H1 (cell line): Measurements from ENCODE around the gene CDC40. TPM values are rescaled to one million over a fixed set of nuclear protein-coding genes. Genes with fewer than 3 reads are reported as not detected.

ENCODE experiments used
- CTCF ChIA-PET: fragments of 300-600 bp; sonication (Branson Sonifier 250); formaldehyde crosslinking; loops from one replicate; lab custom pipeline; 2021; ENCODE audit not compliant: partially characterized antibody; lab: Charles Lee
- POLR2A ChIA-PET: fragments of 300-600 bp; sonication (Branson Sonifier 250); formaldehyde crosslinking; loops from one replicate; lab custom pipeline; 2021; ENCODE audit warnings: inconsistent platforms; ENCODE audit not compliant: partially characterized antibody; lab: Charles Lee
- DNase-seq, 2 experiments: peaks; one replicate each; pipeline versions ENCODE4 v3.0.0 to v3.0.0-alpha.2; 2010 to 2022; ENCODE audit warnings: low spot score in 2 of 2, low read depth in 1 of 2, mixed read lengths in 1 of 2
- FAIRE-seq: peaks from 2 replicates; lab custom pipeline; 2011; peaks lifted over from hg19 to GRCh38; lab: Jason Lieb, UNC
- H2AFZ ChIP-seq: 2 replicates; pipeline ENCODE4 v1.8.1; 2012; ENCODE audit warnings: low read length, inconsistent platforms
- H2AK5ac ChIP-seq: 2 replicates; pipeline ENCODE4 v1.6.1; 2013; ENCODE audit warnings: low read depth, low read length
- H2BK120ac ChIP-seq: replicated peaks from 2 replicates; pipeline ENCODE3; 2013; ENCODE audit warnings: low read depth, low read length, inconsistent platforms
- H2BK12ac ChIP-seq: 2 replicates; pipeline ENCODE4 v1.6.1; 2013; ENCODE audit warnings: low read depth, low read length
- H2BK15ac ChIP-seq: 2 replicates; pipeline ENCODE4 v1.6.1; 2013; ENCODE audit warnings: low read length
- H2BK20ac ChIP-seq: 2 replicates; pipeline ENCODE4 v1.6.1; 2013; ENCODE audit warnings: low read length
- H2BK5ac ChIP-seq: 2 replicates; pipeline ENCODE4 v1.6.1; 2013; ENCODE audit warnings: low read depth, low read length
- H3K14ac ChIP-seq: 2 replicates; pipeline ENCODE4 v1.6.1; 2013; ENCODE audit warnings: inconsistent platforms; ENCODE audit not compliant: insufficient read length
- H3K18ac ChIP-seq: 2 replicates; pipeline ENCODE4 v1.6.1; 2013; ENCODE audit warnings: low read length; ENCODE audit errors: extremely low read depth
- H3K23ac ChIP-seq: 2 replicates; pipeline ENCODE4 v1.6.1; 2013; ENCODE audit warnings: inconsistent platforms; ENCODE audit not compliant: insufficient read length
- H3K23me2 ChIP-seq: 2 replicates; pipeline ENCODE4 v1.6.1; 2013; ENCODE audit warnings: low read depth, low read length
- H3K27ac ChIP-seq: 2 replicates; pipeline ENCODE4 v1.6.1; 2011; ENCODE audit warnings: low read depth, low read length, inconsistent platforms
- H3K27me3 ChIP-seq, 4 experiments: replicated peaks in 1 of 4; 1 replicate in 1 of 4; 2 replicates in 3 of 4; pipeline versions ENCODE4 v1.6.1 to v1.8.1; 2011 to 2013; ENCODE audit warnings: low read length in 3 of 4, mild to moderate bottlenecking in 3 of 4, inconsistent platforms in 2 of 4, mixed read lengths in 2 of 4, moderate library complexity in 1 of 4; ENCODE audit not compliant: control insufficient read depth in 3 of 4, insufficient read depth in 3 of 4; ENCODE audit errors: extremely low read depth in 1 of 4
- H3K36me3 ChIP-seq, 4 experiments: 2 replicates each; pipeline versions ENCODE4 v1.6.1 to v1.8.1; 2011 to 2013; ENCODE audit warnings: mild to moderate bottlenecking in 4 of 4, low read length in 3 of 4, moderate library complexity in 2 of 4, control low read depth in 1 of 4, inconsistent platforms in 1 of 4; ENCODE audit not compliant: insufficient read depth in 4 of 4, control insufficient read depth in 2 of 4
- H3K4ac ChIP-seq: replicated peaks from 2 replicates; pipeline ENCODE3; 2013; ENCODE audit warnings: low read length, low read depth, mixed read lengths, inconsistent platforms; ENCODE audit not compliant: insufficient read length
- H3K4me1 ChIP-seq, 4 experiments: replicated peaks in 1 of 4; 1 replicate in 1 of 4; 2 replicates in 3 of 4; pipeline versions ENCODE4 v1.6.1 to v1.8.1; 2011 to 2013; ENCODE audit warnings: low read length in 3 of 4, inconsistent platforms in 2 of 4, mixed read lengths in 1 of 4; ENCODE audit not compliant: insufficient read depth in 4 of 4, control insufficient read depth in 3 of 4
- H3K4me2 ChIP-seq, 2 experiments: 2 replicates each; pipeline versions ENCODE4 v1.6.1 to v1.8.1; 2011 to 2013; ENCODE audit warnings: low read depth in 2 of 2, low read length in 2 of 2, control low read depth in 1 of 2, inconsistent platforms in 1 of 2, mild to moderate bottlenecking in 1 of 2; ENCODE audit not compliant: insufficient read depth in 1 of 2
- H3K4me3 ChIP-seq, 4 experiments: fragments of 200-600, 300-600 bp in 1 of 4; sonication (generic), shearing (Covaris generic), sonication (Bioruptor Twin) in 1 of 4; 2 replicates each; pipeline versions ENCODE4 v1.5.1 to v1.8.1; 2011 to 2016; ENCODE audit warnings: low read length in 4 of 4, low read depth in 3 of 4, control low read depth in 2 of 4, inconsistent platforms in 2 of 4, mild to moderate bottlenecking in 2 of 4, mixed read lengths in 1 of 4, moderate library complexity in 1 of 4; ENCODE audit not compliant: insufficient read depth in 2 of 4; ENCODE audit errors: extremely low read depth in 1 of 4
- H3K56ac ChIP-seq: replicated peaks from 2 replicates; pipeline ENCODE3; 2013; ENCODE audit warnings: low read depth, mild to moderate bottlenecking, mixed read lengths, low read length, inconsistent platforms; ENCODE audit not compliant: insufficient read length
- H3K79me1 ChIP-seq: 2 replicates; pipeline ENCODE4 v1.6.1; 2013; ENCODE audit warnings: low read depth, low read length, control low read depth
- H3K79me2 ChIP-seq, 2 experiments: 2 replicates each; pipeline versions ENCODE4 v1.6.1 to v1.8.1; 2012 to 2013; ENCODE audit warnings: low read length in 2 of 2, mild to moderate bottlenecking in 2 of 2, inconsistent platforms in 1 of 2; ENCODE audit not compliant: insufficient read depth in 2 of 2, control insufficient read depth in 1 of 2
- H3K9ac ChIP-seq, 4 experiments: replicated peaks in 1 of 4; 1 replicate in 1 of 4; 2 replicates in 3 of 4; pipeline versions ENCODE4 v1.6.1 to v1.8.1; 2011 to 2013; ENCODE audit warnings: low read depth in 3 of 4, low read length in 3 of 4, control low read depth in 2 of 4, mild to moderate bottlenecking in 2 of 4, moderate library complexity in 2 of 4, inconsistent platforms in 1 of 4; ENCODE audit errors: extremely low read depth in 1 of 4
- H3K9me3 ChIP-seq, 2 experiments: 2 replicates each; pipeline versions ENCODE4 v1.6.1 to v1.8.1; 2012 to 2013; ENCODE audit warnings: mild to moderate bottlenecking in 2 of 2, moderate library complexity in 2 of 2, control low read depth in 1 of 2, inconsistent platforms in 1 of 2, low read depth in 1 of 2, low read length in 1 of 2, mixed read lengths in 1 of 2; ENCODE audit not compliant: insufficient read depth in 2 of 2
- H4K20me1 ChIP-seq, 2 experiments: replicated peaks in 1 of 2; 2 replicates each; pipeline versions ENCODE3 to v1.8.1; 2011 to 2013; ENCODE audit warnings: inconsistent platforms in 2 of 2, low read length in 2 of 2, mild to moderate bottlenecking in 1 of 2; ENCODE audit not compliant: insufficient read depth in 2 of 2, control insufficient read depth in 1 of 2
- H4K5ac ChIP-seq: 2 replicates; pipeline ENCODE4 v1.6.1; 2013; ENCODE audit warnings: low read length, low read depth, mixed read lengths, inconsistent platforms; ENCODE audit not compliant: insufficient read length
- H4K8ac ChIP-seq: 2 replicates; pipeline ENCODE4 v1.8.0; 2013; ENCODE audit warnings: mild to moderate bottlenecking, moderate library complexity, low read length, inconsistent platforms; ENCODE audit not compliant: insufficient read depth; ENCODE audit errors: extremely low read depth
- H4K91ac ChIP-seq: replicated peaks from 2 replicates; pipeline ENCODE3; 2013; ENCODE audit warnings: low read length, mixed read lengths, inconsistent platforms; ENCODE audit not compliant: insufficient read length
- ASH2L ChIP-seq: fragments of 200-600, 300-600 bp; sonication (generic); IDR thresholded peaks from one replicate; pipeline ENCODE4 v1.7.1; 2017; ENCODE audit warnings: low read length
- ATF3 ChIP-seq: IDR thresholded peaks from 2 replicates; pipeline ENCODE4 v1.6.1; 2011; ENCODE audit warnings: low read depth, mild to moderate bottlenecking, low read length; ENCODE audit not compliant: insufficient read depth
- BACH1 ChIP-seq: IDR thresholded peaks from 2 replicates; pipeline ENCODE4 v1.6.1; 2012; ENCODE audit warnings: low read length, improper control_type of control experiment
- BCL11A ChIP-seq, 2 experiments: IDR thresholded peaks; one replicate each; pipeline ENCODE4 v1.6.1; 2011; ENCODE audit warnings: low read depth in 2 of 2, low read length in 2 of 2, mild to moderate bottlenecking in 2 of 2
- CBX8 ChIP-seq: fragments of 300-800, 300-1000 bp; sonication (generic); IDR thresholded peaks from 2 replicates; pipeline ENCODE4 v1.7.1; 2016; ENCODE audit warnings: low read depth, low read length, borderline replicate concordance
- CHD1 ChIP-seq: IDR thresholded peaks from 2 replicates; pipeline ENCODE4 v1.6.1; 2012; ENCODE audit warnings: low read depth, low read length, improper control_type of control experiment
- GABPA ChIP-seq: IDR thresholded peaks from 2 replicates; pipeline ENCODE4 v1.6.1; 2011; ENCODE audit warnings: mild to moderate bottlenecking, low read length, moderate library complexity, borderline replicate concordance; ENCODE audit not compliant: insufficient read depth
- POLR2AphosphoS5 ChIP-seq: IDR thresholded peaks from 2 replicates; pipeline ENCODE4 v1.6.1; 2011; ENCODE audit warnings: low read depth, low read length
- RAD21 ChIP-seq, 2 experiments: IDR thresholded peaks in 1 of 2; conservative IDR thresholded peaks in 1 of 2; 2 replicates each; pipeline ENCODE4 v1.6.1; 2011; ENCODE audit warnings: low read depth in 2 of 2, low read length in 2 of 2, improper control_type of control experiment in 1 of 2, inconsistent platforms in 1 of 2, mild to moderate bottlenecking in 1 of 2, moderate library complexity in 1 of 2
- SIN3A ChIP-seq, 2 experiments: IDR thresholded peaks in 1 of 2; conservative IDR thresholded peaks in 1 of 2; 2 replicates each; pipeline ENCODE4 v1.6.1; 2011 to 2012; ENCODE audit warnings: low read length in 2 of 2, improper control_type of control experiment in 1 of 2, low read depth in 1 of 2, mild to moderate bottlenecking in 1 of 2
- SIX5 ChIP-seq: IDR thresholded peaks from 2 replicates; pipeline ENCODE4 v1.6.1; 2011; ENCODE audit warnings: mild to moderate bottlenecking, low read depth, low read length
- SP2 ChIP-seq: IDR thresholded peaks from 2 replicates; pipeline ENCODE4 v1.6.1; 2012; ENCODE audit warnings: mild to moderate bottlenecking, low read length, inconsistent platforms
- SUZ12 ChIP-seq: fragments of 200-600 bp; sonication (generic); IDR thresholded peaks from 2 replicates; pipeline ENCODE4 v1.6.1; 2012; ENCODE audit warnings: mild to moderate bottlenecking, inconsistent platforms, low read length, moderate library complexity, mixed read lengths
- WGBS, 2 experiments: shearing (Covaris generic) in 1 of 2; methylation state at CpG; one replicate each; pipeline versions ENCODE4 v1.1.6 to v1.1.7; 2013 to 2015; ENCODE audit warnings: low lambda C conversion rate in 2 of 2, mixed read lengths in 2 of 2, inconsistent platforms in 1 of 2, low coverage in 1 of 2, missing lambda C conversion rate in 1 of 2; ENCODE audit not compliant: insufficient replicate concordance in 2 of 2, insufficient coverage in 1 of 2, insufficient read length in 1 of 2; ENCODE audit errors: extremely low coverage in 1 of 2, missing lambda C conversion rate in 1 of 2; 5-methylcytosine and 5-hydroxymethylcytosine counted together
- polyA plus RNA-seq, 7 experiments: library from polyadenylated mRNA; depleted of rRNA in 3 of 7; stranded (reverse) in 5 of 7; unstranded in 2 of 7; fragments of >200 nt in 5 of 7; fragments of 200-250 nt in 2 of 7; gene quantifications; 1 replicate in 5 of 7; 2 replicates in 1 of 7; 4 replicates in 1 of 7; pipeline versions ENCODE4 v1.2.1 to v1.2.3, GENCODE V29; 2011 to 2013; ENCODE audit warnings: missing spikeins in 2 of 7, mixed read lengths in 2 of 7
- total RNA-seq: library from RNA; stranded (reverse); fragmentation: NEBNext Ultra II Directional; extraction: Animal tissue kit (Norgen Biotek cat#: 25700); gene quantifications from 2 replicates; pipeline ENCODE4 v1.2.1, GENCODE V29; 2021

The CDC40 gene
- total and polyA plus RNA-seq, 2 of the 8 experiments (the other 6 are each of a cell fraction or from before 2014, with no cell fraction given) = 7.3 to 27.2 TPM

- no peak overlapping the region for H2BK20ac ChIP-seq
- 0 out of 2 replicates have a peak, but pooled peaks cover 8% of the 10 kb centered on the region for H3K79me1 ChIP-seq
- no peak overlapping the region for H3K14ac ChIP-seq
- no peak overlapping the region for H3K23ac ChIP-seq
- DNase-seq (no peak), FAIRE-seq (no peak)
- H3K27ac ChIP-seq = no peak overlapping the region
- no peak overlapping the region for H3K9ac ChIP-seq
- H4K8ac ChIP-seq = no peak overlapping the region
- H3K36me3 ChIP-seq = no peaks in the 10 kb centered on the region; a peak in 1 of 8 replicates
- no peak overlapping the region for H2BK5ac ChIP-seq
- peaks cover 5 to 95% of the 10 kb centered on the region in 2 experiments for H3K79me2 ChIP-seq
- no peak overlapping the region for H3K56ac ChIP-seq
- no peak overlapping the region for H2AFZ ChIP-seq
- peaks cover 0 to 9% (median 3%) of the 10 kb centered on the region in 4 experiments; a peak in 3 of 7 replicates for H3K4me1 ChIP-seq
- no peak overlapping the region for H3K18ac ChIP-seq
- no peak overlapping the region for H3K4me3 ChIP-seq
- ChIA-PET POLR2A (no interaction called here), CTCF (no interaction called here)
- H3K23me2 ChIP-seq = no peaks in the 10 kb centered on the region
- WGBS, 2 experiments = 85% methylated on average over 2 of the region's 2 CpGs; no CpG with 5 or more reads in 1 of the 2 experiments
- peak overlapping the region in 1 of 2 experiments; percentile 45; a peak in 1 of 4 replicates for H3K4me2 ChIP-seq
- H2BK15ac ChIP-seq = no peak overlapping the region
- H3K9me3 ChIP-seq = no peaks in the 10 kb centered on the region
- H4K20me1 ChIP-seq = peaks cover 5 to 6% of the 10 kb centered on the region in 2 experiments
- H3K27me3 ChIP-seq = no peaks in the 10 kb centered on the region
- no peak overlapping the region for H3K4ac ChIP-seq
- H2BK12ac ChIP-seq = no peak overlapping the region
- no peak overlapping the region for H2AK5ac ChIP-seq
- no peak overlapping the region for H2BK120ac ChIP-seq
- H4K5ac ChIP-seq = no peak overlapping the region
- H4K91ac ChIP-seq = no peak overlapping the region
- no peak for TF ChIP-seq GABPA
- TF ChIP-seq ASH2L = no peak
- no peak for TF ChIP-seq BACH1
- no peak for TF ChIP-seq SP2
- TF ChIP-seq SUZ12 = no peak
- TF ChIP-seq RAD21 (IDR thresholded peaks at IDR 0.05 in 1 of 2, conservative IDR thresholded peaks at IDR 0.05 in 1 of 2; ENCODE audit: low read depth in 2 of 2, low read length in 2 of 2) = no peak
- no peak for TF ChIP-seq BCL11A (IDR thresholded peaks at IDR 0.05; ENCODE audit: low read depth in 2 of 2, low read length in 2 of 2)
- no peak for TF ChIP-seq ATF3
- TF ChIP-seq CHD1 = no peak
- no peak for TF ChIP-seq CBX8
- no peak for TF ChIP-seq SIN3A (conservative IDR thresholded peaks at IDR 0.05 in 1 of 2, IDR thresholded peaks at IDR 0.05 in 1 of 2; ENCODE audit: low read depth in 1 of 2, low read length in 2 of 2)
- TF ChIP-seq SIX5 = no peak
- no peak for TF ChIP-seq POLR2AphosphoS5
These were observed 10.1 kb upstream of the CDC40 start for GRCh38 chr6:110170081-110170480.
